Left hindlimb (tissue), 1 donor: Measurements from ENCODE around the gene ZFP36L2.

Experiments
- DNase-seq: peaks from one replicate; pipeline ENCODE4 v3.0.0-alpha.2; 2018

Gene ZFP36L2

DNA sequence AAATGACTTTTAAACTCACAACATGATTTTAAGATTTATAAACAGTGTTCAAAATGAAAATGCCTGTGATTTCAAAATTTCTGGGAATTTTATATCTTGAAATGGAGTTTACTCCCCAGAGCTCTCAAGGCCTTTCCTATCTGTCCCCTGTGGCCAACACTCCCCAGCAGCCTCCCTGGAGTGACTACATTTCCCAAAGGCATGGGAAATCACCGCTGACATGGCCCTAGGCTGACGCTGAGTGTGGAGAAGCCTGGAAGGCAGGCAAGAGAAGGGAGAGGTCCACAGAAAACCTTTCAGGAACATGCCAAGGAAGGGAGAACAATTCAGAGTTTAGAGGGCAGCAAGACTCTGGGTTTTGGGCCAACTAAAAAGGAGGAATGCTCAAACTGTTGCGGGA is 20.2 kb upstream of the ZFP36L2 start:
- DNase-seq, result no peak

DNA sequence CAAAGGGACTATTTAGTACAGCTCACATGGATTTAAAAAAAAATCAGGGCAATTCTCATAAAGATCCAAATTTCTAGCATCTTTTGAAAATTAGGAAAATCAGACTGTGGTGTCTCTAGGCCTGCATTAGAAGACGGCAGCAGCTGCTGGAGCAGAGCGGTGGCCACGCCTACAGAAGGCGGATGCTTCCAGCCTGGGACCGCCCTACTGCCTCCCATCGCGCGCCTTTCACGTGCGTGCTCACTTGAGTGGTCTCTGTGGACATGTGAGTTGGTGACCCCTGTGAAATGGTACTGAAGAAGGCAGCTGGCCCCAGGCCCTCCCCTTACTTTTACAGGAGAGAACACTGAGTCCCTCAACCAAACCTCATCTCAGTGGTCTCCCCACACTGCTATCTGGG is 15.2 kb upstream of the ZFP36L2 start:
- no peak for DNase-seq

DNA sequence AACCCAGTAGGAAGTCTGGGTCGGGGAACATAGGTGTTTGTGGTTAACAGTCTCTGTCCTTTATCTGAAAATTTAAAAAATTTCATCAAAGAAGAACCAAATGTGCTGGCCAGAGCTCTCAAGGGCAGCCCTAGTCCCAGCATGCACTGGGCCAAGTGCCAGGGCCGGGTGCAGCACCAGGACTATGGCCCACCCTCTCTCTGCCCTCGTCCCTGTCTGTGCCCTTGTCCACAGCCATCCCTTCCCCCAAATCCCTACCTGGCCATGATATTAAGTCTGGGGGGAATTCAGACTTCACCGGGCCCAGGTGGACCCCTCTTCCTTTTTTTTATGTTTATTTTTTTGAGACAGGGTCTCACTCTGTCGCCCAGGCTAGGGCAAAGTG is 14.4 kb upstream of the ZFP36L2 start:
- DNase-seq, result no peak

DNA sequence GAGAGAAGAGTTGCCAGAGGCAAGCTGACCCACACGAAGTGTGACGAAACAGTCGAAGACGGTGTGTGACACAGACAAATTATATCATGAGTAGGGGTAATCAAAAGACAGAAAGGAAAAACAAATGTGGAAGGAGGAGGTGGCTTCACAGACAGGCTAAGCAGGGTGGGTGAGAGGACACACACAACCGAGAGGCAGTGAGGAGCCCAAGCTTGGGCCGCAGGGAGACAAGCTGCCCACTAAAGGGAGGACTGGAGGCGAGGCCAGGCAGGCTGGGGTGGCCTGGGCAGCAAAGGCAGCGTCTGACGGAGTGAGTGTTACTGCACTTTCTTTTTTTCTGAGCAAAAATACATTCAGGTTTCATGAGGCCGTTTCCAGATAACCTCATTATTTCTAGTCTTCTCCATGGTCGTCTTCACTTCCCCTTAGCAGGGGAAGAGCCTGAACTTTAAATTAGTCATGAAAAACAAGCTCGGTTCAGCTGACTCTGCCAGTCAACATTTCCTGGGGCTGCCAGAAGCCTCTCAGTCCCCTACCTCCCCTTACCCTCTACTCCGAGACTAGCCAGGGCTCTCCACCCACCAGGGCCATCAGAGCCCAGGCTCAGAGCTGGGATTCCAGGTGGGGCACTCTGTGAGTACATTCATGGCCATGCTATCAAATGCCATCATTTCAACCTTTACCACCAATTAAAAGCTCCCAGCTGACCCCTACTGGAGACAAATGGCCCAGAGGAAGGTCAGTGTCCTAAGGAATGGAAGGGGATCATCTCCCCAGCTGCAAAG is 13.8 kb upstream of the ZFP36L2 start:
- no peak for DNase-seq

DNA sequence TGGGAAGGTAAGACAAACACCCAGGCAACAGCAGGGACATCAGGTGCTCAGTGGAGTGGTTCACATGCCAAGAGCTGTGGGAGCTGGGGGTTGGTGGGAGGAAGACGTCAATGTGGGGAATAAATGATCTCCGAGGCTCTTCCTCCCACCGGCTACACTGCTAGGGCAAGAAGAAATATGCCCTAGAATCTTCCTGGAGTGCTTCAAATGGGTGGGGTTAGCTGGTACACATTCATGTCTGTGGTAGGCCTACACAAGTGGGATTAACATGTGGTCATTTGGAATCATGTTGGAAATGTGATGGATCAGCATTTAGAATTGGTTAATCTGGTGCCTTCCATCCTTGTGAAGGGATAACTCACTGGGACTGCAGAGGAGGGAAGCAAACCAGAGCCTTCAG is 12.4 kb upstream of the ZFP36L2 start:
- DNase-seq, result no peak

DNA sequence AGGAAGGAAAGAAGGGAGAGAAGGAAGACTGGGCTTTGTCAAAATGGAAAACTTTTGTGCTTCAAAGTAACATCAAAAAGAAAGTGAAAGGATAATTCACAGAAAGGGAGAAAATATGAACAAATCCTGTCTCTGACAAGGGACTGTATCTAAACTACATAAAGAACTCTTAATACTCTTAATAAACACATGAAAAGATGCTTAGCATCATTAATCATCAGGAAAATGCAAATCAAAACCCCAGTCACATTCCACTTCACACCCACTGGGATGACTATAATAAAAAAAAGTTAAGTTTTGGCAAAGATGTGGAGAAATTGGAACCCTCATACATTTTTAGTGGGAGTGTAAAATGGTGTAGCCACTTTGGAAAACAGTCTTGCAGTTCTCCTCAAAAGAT is 11.8 kb upstream of the ZFP36L2 start:
- DNase-seq, result no peak

DNA sequence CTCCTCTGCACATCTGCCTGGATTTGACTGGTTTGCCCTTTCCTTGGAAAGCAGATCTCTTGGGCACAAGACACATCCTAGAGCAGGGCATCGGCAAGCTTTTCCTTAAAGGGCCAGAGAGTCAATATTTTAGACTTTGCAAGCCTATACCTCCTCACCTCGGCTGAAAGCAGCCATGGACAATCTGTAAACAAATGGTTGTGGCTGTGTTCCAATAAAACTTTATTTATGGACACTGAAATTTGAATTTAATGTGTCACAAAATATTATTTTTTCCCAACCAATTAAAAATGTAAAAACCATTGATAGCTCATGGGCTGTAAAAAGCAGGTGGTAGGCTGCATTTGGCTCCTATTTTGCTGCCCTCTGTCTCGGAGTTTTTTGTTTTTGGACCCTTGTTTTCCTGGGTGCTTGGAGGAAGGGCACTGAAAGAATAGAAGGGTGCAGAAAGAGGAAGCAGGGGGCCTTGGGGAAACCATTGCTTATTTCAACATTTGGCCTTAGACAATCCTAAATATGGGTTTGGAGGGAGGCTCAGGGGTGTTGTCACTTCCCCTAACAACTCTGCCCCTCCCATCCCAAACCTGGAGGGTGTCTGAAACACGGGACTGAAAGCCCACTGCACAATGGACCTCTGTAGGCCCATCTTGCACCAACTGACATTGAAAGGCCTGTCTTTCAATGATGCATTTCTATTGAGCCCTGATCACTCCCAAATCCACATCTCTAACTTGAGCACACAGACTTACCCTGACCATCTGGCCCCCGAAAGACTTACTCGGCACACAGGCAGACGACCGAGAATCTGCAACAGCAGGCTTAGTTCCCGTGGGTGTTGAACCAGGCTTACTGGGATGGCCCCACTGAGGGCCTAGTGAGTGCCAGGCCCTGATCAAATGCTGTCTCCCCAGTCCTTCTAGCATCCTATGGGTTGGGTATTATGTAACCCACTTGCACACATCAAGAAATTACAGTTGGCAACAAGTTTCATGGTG is 7.1 kb upstream of the ZFP36L2 start:
- no peak for DNase-seq

DNA sequence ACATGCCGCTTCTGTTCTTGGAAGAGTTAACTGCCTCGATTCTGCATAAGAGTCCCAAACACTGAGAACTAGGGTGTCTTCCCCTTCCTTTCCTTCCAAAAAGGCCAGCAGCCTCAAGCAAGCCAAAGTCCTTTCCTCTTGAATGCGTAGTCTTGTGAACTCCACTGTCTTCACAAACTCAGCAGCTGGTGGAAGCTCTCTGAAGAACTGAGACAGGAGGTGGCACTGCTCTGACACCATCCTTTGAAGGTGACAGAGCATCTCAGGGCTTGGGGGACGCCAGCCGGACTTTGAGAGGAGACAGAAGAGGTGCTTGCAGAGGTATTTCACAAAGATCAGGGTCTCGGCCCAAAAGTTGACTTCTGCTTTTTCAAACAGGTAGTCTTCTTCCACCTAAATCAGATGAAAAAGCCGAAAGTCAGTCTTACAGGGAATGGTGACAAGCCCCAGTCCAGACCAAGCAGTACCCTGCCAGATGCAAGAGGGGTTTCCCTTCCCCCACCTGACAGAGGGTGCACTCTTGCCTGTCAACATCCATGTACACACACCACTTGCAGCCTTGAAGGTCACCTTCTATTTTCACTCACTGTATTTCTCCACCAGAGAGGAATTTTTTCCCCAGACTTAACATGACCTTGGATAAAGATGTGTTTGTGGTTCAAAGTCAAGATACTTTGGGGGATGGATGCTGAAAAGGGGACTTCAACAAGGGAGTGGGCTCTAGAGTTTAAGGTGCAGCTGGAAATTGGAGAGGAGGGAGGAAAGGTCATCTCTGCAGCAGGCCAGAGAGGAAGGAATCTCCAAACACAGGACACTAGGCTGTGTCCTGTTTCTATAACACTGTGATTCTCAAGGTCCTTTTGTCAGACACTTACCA is 4.8 kb upstream of the ZFP36L2 start:
- no peak for DNase-seq

DNA sequence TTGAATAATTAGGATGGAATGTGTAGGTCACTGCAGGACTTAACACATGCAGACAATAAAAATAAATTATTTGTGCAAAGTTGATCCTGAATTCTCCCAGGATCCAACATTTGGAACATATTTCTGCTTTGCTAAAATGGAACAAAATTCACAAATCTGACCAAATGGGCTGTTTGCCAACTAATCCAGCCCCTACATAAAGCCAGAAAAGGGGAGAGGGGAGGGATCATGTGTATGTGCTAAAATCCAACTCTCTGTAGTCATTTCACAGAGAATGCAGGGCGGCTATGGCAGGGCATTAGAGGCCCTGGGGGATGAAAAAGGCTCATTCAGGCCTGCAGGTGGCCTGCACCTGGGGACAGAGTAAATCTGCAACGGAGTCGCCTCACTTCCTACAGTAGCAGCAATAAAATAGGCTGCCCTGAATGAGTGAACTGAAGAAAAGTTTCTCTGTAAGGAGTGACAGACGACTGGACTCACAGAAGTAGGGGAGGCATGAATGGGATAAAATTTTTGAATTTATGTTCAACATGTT is 4.0 kb upstream of the ZFP36L2 start:
- DNase-seq, result no peak

DNA sequence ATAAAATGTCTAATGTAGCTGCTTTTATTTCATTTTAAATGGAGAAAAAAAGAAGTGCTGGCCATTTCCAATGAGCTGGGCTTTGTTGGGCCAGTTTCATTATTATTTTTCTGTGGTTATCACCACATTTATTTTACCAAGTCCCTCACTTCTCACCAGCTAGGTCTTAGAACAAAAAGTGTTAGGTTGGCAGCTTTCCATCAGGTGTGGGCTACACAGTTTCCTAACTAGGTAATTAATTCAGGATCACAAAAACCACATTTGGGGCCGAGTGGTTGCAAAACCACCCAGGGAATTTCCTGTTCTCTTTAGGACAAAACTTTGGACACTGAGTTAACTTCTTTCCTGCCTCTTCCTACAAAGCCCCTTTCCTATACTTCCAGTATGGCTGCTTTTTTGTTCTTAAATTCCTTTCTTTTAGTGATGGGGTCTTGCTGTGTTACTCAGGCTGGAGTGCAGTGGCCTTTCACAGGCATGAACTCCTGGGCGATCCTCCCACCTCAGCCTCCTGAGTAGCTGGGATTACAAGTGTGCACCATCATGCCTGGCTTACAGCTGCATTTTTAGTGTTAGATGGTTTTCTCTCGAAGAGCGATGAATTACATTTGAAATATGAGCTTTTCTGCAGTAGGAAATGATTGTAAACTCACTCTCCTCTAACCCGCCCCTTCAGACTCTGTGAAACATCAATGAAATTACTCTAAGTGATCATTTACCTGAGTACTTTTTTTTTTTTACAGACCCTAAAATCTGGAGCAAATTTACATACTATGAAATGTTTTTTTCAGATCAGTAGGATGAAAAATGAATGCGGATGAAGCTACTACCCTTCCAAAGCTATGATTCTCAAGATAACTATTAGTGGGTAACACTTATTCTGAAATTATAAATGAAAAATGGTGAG is 2.6 kb upstream of the ZFP36L2 start:
- peak; percentile 35 for DNase-seq

DNA sequence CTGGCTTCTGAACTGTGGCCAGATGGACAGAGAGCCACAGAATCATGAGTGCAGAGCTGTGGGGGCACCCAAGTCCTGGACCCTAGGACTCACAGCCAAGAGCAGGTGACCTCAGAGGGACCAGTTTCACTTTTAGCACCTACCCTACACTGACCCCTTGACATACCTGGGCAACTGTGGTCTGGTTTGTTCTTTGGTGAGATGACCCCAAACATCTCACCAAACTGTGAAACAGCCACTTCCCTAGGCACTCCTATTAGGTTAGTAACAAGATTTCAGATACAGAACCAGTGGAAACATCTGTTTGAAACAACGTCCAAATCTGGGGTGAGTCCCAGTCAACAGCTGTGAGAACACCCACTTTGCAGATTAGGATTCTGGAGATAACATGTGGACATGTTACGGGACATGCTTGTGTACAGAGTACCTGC is 1.9 kb upstream of the ZFP36L2 start:
- DNase-seq, result peak; percentile 19

DNA sequence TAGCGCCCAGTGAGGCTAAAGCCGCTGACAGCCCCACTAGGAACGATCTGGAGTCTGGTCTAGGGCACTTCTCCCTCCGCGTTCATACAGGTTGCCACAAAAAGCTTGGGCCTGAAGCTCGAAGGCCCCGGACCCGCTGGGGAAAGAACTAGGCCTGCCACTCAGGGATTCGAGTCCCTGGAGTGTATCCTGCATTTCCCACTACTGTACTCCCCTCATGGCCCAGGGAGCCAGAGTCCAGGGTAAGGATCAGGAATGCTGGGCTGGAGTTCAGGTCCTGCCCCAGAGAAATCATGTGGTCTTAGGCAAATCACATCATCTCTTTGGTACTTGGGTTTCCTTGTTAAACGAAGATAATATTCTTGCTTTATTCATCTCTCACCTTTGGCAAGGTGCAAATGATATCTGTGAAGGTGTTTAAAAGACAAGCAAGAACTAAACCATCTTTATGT is 1.4 kb upstream of the ZFP36L2 start:
- DNase-seq, result no peak

DNA sequence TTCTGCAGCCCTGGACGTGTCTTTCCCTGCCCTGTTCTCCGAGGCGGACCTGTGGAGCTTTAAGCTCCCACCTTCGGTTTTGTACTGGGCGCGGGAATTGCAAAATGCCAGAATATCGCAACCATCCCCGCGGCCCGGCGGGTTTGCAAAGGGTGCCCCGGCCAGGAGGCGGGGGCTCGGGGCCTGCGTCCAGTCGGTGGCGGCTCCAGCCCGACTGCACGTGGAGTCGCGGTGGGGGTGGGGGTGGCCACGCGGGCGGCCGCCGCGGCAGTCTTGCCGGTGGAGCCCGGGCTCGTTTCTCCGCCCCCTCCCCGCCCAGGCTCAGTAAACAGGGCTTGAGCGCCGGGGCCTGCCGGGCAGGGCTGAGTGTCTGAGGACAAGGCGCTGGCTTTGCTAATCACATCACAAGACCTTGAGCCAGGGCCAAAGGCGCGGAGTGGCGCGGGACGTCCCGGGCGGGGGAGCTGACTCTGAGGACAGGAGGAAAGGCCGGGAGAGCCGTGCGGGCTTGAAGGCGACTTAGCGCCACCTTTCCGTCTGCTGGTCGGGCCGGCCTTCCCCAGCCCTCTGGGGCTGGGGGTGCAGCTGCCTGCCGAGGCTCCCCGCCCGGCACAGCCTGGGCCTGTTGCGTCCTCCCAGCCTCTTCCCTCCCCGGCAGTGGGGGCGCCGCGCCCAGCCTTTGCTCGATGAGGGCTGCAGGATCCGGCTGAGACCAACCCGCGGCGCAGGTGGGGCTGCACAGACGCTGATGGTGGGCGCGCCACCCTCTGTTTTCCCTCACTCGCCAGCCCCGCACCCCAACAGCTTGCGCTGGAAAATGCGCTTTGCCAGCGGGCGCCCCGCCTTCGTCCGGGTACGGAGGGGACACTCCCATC is 786 bp upstream of the ZFP36L2 start:
- DNase-seq, result peak; percentile 91

DNA sequence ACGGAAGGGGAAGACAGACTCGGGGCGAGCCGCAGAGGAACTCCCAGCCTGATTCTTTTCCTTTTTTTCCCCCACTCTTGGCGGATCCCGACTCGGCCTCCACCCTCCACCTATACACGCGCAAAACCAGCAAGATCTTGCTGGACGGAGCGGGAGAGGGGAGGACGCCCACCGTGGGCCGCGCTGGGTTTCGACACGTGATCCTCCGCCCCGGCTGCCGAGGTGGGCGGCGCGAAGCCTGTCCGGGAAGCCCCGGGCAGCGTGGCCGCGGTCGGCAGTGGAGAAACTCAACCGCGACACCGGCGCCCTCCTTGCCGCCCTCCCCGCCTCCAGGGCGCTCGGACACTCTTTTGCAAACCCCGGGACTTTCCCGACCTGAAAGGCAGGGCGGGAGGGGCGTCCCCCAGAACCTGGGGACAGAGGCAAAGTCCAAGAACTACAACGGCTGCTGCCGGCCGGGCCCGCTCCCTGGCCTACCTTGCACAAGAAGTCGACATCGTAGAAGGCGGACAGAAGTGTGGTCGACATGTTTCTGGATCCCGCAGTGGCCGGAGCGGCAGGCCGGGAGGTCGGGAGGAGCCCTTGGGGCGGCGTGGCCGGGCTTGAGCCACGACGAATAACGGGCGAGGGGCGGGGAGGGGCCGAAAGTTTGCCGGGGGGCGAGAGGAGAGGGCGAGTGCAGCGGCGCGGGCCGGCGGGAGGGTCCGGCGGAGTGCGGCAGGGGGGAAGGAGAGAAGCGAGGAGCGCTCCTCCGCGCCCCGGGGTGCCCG is 433 bp downstream of the ZFP36L2 start:
- peak; percentile 84 for DNase-seq

DNA sequence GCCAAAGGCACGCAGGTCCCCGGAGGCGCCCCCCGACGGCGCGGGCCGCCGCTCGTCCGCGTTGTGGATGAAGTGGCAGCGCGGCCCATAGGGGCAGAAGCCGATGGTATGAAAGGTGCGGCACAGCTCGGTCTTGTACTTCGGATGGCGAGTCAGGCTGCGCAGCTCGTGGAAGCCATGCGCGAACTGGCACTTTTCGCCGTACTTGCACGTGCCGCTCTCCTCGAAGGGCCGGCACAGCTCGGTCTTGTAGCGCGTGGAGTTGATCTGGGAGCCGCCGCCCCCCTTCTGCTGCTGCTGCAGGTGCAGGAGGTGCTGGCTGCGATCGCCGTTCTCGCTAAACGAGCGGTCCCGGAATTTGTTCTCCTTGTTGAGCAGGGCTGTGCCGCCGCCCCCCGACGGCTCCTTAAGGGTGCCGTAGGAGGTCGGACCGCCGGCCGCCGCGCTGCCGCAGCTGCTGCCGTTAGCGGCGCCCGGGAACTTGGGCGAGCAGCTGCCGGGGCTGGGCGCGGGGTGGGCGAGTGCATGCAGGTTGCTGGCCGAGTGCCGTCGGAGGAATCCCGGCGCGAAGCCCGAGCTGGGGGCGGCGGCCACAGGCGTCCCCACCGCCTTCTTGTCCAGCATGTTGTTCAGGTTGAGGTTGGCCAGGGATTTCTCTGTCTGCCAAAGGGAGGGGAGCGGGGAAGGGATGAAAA is 1.2 kb downstream of the ZFP36L2 start:
- DNase-seq, result peak; percentile 73

DNA sequence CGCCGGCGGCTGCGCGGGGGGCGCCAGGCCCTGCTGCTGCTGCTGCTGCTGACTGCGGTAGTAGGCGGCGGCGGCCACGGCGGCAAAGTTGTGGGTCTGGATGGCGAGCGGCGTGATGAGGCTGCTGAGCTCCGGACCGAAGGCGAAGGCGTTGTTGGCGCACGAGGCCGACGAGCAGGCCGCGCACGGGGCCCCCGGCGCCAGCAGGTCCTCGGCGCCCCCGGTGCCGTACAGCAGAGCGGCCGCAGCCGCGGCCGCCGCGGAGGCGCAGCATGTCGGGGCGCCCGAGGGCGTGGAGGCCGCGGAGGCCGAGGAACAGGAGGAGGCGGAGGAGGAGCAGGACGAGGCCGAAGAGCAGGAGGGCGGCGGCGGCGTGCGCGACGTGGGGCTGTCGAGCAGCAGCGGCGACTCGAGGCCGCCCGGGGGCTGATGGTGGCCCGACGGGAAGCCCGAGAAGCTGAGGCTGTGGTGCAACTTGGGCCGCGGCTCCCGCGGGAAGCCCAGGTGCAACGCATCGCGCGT is 1.8 kb downstream of the ZFP36L2 start:
- peak; percentile 56 for DNase-seq

DNA sequence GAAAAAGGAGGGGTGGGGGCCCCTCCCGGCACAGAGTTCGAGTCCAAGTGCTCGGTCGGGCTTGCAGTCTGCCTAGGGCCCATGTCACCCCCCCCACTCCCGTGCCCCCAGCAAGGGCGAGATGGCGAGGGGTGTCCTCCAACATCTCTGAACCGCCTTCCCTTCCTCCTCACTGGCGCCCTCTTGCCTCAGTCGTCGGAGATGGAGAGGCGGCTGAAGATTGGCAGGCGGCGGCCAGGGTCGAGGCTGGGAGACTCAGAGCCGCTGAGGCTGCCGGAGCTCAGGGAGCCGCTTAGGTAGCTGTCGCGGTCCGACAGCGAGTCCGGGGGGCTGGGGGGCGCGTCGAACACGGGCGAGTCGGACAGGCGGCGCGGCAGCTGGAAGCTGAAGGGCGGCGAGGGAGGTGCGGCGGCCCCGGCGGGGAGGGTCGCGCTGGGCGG is 2.3 kb downstream of the ZFP36L2 start:
- DNase-seq, result peak; percentile 86

DNA sequence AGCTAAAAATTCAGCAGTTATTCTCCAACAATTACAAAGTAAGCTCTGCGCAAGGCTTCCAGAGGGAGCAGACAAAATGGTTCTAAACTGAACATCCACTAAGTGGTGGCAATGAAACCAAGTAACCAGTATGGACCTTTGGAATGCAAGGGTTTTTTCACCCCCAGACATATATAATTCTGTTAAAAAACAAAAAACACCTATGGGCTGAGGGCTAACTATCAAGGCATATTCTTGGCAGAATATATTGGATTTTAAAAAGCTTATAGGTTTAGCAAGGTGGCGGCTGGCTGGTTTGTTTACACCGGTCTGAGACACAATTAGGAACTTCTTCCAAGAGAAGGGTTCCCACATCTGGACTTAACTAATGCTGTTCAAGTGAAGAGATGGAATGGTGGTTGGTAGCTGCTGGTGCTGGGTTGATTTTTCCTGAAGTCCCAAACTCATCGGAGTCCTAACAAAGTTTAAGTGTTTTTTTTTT is 2.8 kb downstream of the ZFP36L2 start:
- DNase-seq, result no peak
